HG02981 (cell line): Measurements from ENCODE around the gene TMEM184C.
A peak's percentile ranks its signal among the peaks of the same experiment; 100 is the strongest.

Experiments used
- ATAC-seq: cut with Tn5 transposase; IDR thresholded peaks from one replicate; pipeline ENCODE4 v1.9.1; 2021; ENCODE audit warnings: mild to moderate bottlenecking, moderate library complexity; ENCODE audit not compliant: unreplicated experiment

Gene TMEM184C

DNA sequence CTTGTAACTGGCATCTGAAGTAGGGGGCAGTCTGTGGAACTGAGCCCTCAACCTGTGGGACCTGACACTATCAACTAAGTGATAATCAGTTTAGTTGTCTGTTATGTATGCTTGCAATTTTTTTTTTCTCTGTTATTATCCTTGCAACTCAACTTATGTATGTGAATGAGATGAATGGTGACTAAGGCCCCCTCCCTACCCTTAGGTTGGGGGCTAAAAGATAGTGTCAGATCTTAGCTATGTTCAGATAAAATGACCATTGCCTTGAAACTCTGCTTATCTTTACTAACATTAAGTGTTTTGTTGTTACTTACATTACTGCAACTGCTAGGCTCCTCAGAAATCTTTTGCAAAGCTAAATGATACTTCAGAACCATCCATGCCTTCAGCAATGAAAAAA lies 31.5 kb downstream of the TMEM184C start:
- ATAC-seq = no peak

GRCh38 chr4:147651563-147651962 lies 34.4 kb downstream of the TMEM184C start:
- ATAC-seq = peak; percentile 67

DNA sequence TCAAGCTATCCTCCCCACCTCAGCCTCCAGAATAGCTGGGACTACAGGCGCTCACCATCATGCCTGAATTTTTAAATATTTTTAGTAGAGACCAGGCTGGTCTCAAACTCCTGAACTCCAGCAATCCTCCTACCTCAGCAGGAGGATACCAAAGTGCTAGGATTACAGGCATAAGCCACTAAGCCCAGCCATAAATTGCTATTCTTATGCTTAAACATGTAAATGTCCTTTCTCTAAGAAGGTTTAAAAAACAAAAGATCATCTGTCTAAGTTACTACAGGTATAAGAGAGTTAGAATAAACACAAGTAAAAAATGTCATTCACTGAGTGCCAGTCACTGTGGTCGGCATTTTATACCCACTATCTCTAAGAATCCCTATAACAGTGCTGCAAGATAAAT lies 38.4 kb downstream of the TMEM184C start:
- no peak for ATAC-seq

DNA sequence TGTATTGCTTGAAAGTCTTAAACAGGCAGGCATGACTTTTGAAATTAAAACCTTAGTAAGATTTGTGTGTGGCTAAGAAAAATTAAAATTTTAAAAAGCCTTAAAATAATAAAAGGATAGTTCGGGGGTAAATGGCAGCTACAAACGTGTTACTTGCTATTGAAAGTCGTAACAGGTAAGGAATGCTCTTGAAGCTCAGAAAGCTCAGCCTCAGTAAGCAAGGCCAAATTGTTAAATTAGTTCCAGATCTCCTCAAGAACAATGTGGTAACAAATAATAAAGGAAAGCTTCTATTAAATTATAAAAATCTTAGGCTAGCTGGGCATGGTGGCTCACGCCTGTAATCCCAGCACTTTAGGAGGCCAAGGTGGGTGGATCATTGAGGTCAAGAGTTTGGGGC lies 41.3 kb downstream of the TMEM184C start:
- ATAC-seq = no peak

DNA sequence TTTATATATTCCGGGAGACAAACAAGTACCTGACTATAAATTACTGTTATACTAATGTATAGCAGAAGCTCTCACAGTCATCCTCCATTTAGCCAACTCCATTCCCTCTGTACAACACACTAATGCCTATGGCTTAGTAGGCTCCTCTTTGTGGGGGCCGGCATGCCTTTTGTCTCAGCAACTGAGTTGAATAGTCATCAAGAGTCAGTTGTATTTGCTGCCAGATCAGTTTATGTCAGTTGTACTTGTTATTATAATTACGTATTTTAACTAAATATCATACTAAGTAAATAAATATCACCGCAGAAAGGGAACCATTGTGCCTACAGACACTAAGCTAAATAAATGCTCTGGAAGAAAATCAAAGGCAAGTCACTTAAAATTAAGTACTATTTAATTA lies 56.9 kb downstream of the TMEM184C start:
- no peak for ATAC-seq

DNA sequence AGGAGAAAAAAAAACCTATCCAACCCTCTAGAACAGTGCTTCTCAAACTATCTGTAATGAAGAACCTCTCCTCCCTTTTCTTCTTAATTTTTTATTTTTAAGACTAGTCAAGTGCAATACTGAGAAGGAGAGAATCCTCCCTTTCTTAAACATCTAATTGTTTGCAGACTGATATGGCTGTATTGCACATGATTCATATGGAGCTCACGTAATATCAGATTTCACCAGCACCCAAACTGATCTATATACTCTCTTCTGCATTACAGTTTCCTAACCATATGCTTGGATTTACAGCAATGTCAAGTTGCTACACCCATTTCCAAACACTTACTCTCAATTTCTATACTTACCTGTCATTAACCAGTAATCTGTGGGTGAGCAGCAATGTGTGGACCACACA lies 57.3 kb downstream of the TMEM184C start:
- ATAC-seq = no peak

- no peak for ATAC-seq
Observed at GRCh38 chr4:147678106-147678505, 60.9 kb downstream of the TMEM184C start.

DNA sequence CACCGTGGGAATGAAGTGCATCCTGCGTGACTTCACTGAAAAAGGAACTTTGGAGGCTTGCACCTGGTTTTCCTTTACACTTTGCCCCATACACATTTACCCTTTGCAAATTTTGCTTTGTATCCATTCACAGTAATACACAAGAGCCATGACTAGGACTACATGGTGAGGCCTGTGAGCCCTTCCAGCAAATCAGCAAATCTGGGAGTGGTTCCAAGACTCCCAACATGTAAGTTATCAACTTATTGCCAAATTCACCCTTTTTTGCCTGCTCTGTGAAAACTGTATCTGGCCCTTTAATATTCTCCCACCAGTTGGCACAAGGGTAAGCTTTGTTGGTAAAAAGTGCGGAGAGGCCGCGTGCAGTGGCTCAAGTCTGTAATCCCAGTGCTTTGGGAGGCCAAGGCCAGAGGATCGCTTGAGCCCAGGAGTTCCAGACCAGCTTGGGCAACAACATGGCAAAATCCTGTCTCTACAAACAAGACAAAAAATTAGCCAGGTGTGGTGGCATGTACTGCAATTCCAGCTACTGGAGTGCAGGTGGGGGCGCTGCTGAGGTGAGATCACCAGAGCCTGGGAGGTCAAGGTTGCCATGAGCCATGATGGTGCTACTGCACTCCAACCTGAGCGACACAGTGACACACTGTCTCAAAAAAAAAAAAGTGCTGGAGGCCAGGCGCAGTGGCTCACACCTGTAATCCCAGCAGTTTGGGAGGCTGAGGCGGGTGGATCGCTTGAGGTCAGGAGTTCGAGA lies 61.8 kb downstream of the TMEM184C start:
- ATAC-seq = no peak

GRCh38 chr4:147682755-147683154 lies 65.6 kb downstream of the TMEM184C start:
- no peak for ATAC-seq

DNA sequence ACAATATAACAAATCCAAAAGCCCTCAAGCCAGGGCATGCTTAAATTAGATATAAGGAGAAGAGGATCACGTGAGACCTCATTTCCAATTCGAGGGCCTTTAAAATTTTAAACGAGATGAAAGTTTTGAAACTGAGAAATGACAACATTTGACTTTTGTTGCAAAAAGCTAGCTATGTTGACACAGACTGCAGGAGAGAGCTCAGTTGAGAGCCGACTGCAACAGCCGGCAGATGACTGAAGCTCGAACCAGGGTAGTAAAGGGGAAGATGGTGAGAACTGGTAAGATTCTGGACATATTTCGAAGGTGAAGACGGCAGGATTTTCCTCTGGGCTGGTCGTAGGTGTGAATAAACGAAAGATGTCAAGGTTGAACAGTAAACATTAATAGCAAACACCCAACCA lies 66.0 kb downstream of the TMEM184C start:
- no peak for ATAC-seq

DNA sequence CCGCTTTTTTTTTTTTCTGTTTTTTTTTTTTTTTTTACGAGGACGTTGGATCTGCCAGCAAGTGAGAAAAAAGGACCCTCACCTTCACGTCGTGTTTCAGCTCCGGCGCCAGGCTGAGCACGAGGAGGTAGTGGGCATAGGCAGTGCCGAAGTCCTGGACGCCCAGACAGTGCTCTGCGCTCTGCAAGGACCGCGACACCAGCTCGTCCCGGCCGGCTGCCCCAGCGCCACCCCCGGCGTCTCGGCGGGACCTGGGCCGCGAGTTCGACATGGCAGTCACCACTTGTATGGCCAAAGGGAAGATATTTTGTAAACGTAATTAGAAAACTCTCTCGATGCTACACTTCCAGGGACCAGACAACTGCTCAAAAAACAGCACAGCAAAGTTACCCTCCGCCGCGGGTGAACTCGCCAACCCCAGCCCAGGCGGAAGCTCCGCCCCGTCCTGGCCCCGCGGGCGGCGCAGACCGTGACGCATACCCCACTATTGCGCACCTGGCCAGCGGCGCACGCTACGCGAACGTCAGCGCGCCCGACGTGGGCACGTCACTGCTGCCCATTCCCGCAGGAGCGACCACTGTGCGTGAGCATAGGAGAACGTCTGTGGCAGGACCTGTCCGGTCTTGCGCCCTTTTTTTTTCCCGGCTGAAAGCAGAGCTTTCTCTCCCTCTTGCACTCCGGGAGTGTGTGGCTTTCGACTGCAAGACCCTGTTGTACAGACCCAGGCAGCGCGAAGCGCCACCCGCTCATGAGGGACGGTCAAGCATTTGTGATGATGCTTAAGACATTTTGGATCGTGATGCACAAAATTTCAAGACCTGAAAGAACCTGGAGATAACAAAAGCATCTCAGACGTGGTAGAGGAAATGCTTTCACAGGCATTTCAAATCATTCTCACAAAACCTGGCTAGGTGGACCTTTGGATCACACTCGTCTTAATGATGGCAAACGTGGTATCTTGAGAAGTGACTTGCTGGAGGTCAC lies 66.8 kb downstream of the TMEM184C start, which contains the start of gene PRMT9:
Gene PRMT9, minus strand, starts transcription at position 447 of the 984 bp plus-strand sequence. Its CDS starts 176 bp downstream, at position 271.
- ATAC-seq = peak; percentile 99

- no peak for ATAC-seq
Observed at GRCh38 chr4:147689067-147689466, 71.9 kb downstream of the TMEM184C start.

DNA sequence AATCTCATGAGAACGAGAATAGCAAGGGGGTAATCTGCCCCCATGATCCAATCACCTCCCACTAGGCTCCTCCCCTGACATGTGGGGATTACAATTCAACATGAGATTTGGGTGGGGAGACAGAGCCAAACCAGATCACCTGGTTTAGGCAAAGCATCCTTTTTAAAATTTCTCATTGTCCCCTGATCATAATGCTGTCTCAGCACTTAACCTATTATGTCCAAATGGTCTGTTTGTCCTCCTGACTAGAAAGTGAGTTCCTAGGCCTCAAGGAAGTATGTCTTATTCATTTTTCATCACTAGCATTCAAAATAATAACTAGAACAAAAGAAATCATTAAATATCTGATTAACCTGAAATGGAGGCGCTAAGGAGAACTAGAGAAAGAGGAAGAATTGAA lies 74.6 kb downstream of the TMEM184C start:
- ATAC-seq = no peak

GRCh38 chr4:147693218-147693617 lies 76.0 kb downstream of the TMEM184C start:
- no peak for ATAC-seq

DNA sequence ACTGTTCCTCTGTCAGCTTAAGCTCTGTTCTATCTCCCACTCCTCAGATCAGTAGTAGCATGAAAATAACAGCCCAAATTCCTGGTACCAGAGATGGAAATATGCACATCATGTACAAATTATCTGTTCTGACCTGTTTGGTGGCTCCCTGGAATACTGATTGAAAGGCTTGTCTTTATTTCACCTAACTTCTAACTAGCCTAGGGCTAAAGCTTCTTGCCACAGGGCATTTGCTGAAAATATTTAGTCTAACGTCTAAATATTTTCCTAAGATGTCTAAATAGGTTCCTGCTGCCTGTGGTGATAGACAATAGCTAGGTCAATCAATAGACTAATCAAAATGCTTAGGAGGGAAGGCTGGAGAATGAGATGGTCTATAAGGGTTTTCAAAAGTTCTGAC lies 79.7 kb downstream of the TMEM184C start:
- ATAC-seq = no peak

DNA sequence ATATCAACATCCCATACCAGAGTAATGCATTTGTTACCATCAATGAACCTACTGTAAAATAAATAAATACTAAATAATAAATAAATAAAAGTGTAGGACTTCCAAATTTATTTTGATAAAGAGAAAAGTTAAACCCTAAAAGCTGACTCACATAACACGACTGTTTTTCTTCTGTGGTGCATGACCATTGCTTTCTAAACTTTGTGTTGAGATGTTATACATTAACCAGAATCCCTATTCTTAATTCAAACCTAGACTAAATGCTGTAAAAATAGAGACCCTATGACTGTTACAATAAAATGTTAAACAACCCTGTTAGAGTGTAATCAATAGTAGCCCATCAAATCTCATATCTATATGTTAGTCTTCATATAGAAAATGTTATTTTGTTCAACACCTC lies 87.6 kb downstream of the TMEM184C start:
- no peak for ATAC-seq

DNA sequence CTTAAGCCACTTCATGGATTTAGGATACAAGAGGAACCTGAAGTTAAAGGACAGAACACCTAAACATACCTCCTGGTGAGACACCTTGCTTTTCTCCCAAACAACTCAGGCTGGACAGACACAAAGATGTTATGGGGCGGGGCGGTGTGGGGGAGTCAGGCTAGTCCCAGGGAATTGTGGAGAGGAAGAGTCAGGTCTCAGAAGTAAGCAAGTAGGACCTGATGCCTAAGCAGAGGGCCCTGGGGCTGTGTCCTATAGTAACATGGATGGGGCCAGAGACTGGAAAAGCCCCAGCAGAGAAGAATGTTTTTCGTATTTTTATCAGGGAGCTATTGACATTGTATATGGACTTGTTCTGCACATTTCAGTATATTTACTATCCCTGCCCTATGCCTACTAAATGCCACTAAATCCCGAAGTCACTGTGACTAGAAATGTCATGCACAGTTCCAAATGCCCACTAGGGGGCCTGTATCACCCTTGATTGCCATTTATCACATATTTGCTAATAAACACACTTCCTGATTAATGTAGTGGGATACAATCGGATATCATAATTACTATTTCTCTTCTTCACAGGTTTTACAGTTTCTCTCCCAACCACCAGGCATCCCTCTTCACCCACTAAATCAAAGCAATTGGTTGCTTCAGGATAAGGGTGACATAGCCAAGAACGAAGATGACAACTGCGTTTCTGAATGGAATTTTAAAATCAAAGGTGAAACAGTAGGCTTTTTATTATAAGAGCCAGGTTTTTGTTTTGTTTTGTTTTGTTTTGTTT lies 90.9 kb downstream of the TMEM184C start:
- ATAC-seq = peak; percentile 63

GRCh38 chr4:147709999-147710398 lies 92.8 kb downstream of the TMEM184C start:
- ATAC-seq = no peak

- ATAC-seq = no peak
Observed at GRCh38 chr4:147714575-147715401, 97.6 kb downstream of the TMEM184C start.

GRCh38 chr4:147717878-147718277 lies 100.7 kb downstream of the TMEM184C start:
- ATAC-seq = peak; percentile 90
